NCI-H460 (cell line): Measurements from ENCODE around the gene TAPBPL. TPM values are rescaled to one million over a fixed set of nuclear protein-coding genes. Genes with fewer than 3 reads are reported as not detected.
"Not testable (repeated sequence)": the region's sequence is repeated elsewhere in the genome, so short reads cannot be mapped to it uniquely, and the experiment has no call there.

Experiments
- DNase-seq: peaks from one replicate; pipeline ENCODE4 v3.0.0-alpha.2; 2016; ENCODE audit warnings: low read depth; ENCODE audit errors: extremely low read depth
- total RNA-seq: library from RNA; depleted of rRNA; stranded (reverse); fragments of >200 nt; shearing (Covaris generic); gene quantifications from 2 replicates; pipeline ENCODE4 v1.2.3, GENCODE V29; 2014; rRNA removed

TAPBPL gene
- total RNA-seq, 1 experiment from 2014 or later, result 3.2 TPM

DNA sequence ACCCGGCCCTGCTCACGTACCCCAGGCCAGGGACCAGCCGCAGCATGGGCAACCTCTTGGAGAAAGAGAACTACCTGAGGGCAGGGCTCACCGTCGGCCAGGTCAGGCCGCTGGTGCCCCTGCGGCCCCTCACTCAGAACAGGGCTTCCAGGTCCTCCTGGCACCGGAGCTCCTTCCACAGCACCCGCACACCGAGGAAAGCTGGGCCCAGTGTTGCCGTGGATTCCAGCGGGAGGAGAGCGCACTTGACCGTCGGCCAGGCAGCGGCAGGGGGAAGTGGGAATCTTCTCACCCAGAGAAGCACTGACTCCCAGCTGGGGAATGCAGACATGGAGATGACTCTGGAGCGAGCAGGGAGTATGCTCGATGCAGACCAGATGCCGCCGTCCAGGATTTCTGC is 26.6 kb downstream of the TAPBPL start:
- DNase-seq, result no peak

DNA sequence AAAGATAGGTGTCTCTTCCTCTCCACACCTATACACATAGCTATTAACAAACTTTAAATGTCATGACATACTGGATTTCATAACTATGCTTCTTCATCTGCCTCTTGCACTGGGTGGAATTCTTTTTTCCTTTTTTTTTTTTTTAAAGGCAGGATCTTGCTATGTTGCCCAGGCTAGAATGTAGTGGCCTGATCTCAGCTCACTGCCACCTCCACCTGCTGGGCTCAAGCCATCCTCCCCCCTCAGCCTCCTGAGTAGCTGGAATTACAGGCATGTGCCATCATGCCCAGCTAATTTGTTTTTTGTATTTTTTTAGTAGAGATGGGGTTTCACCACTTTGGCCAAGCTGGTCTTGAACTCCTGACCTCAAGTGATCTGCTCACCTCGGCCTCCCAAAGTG is 36.4 kb downstream of the TAPBPL start:
- no peak for DNase-seq

- no peak for DNase-seq
These were observed 37.6 kb downstream of the TAPBPL start for GRCh38 chr12:6489449-6489848.

DNA sequence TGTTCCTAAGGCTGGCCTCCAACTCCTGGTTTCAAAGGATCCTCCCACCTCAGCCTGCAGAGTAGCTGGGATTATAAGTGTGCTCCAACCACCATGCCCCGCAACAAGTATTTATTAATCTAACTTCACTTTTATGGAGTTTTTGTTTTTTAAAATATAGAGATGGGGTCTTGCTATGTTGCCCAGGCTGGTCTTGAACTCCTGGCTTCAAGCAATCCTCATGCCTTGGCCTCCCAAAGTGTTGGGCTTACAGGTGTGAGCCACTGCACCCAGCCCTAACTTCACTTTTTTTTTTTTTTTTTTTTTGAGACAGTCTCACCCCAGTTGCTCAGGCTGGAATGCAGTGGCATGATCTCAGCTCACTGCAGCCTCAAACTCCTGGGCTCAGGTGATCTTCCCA is 38.8 kb downstream of the TAPBPL start:
- DNase-seq, result not testable (repeated sequence)

DNA sequence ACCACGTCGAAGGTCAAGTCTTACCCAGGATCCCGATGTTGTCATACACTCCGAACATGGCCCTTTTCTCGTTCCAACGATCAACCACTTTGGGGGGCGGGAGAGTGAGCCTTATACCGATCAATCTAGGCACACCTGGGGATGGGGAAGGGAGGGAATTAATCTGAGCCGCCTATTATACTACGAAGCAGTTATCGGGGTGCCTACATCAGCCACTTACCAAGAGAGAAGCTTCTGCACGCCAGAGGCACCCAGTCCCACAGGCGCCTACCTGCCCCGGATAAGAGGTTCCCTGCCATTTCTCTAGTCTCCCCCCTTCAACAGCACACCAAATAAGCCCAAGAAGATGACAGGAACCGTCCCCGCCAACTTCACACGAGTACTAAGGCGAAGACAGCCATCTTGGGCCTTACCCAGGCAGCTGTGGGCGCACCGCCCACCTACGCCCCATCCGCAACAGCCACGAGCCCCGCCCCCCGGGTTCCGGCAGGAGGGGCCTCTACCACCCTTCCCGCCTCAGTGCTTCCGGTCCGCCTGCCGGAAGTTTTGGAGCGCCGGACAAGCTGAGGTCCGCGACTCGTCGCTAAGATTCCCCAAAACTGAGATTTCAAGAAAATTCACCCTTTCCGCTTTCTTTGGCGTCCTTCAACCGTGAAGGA is 41.1 kb downstream of the TAPBPL start, which contains the start of gene MRPL51:
MRPL51 (minus strand) TSS at position 425 of the 659 bp plus-strand sequence; CDS start at position 299, 126 bp downstream.
- peak; percentile 87 for DNase-seq

- peak; percentile 91 for DNase-seq
These were observed 41.8 kb downstream of the TAPBPL start, which contains the start of gene NCAPD2 for GRCh38 chr12:6493497-6494257. TSS of gene NCAPD2 (plus strand) at chr12:6494102. CDS start at chr12:6495099, 997 bp downstream.

- DNase-seq, result no peak
These were observed 42.5 kb downstream of the TAPBPL start for GRCh38 chr12:6494258-6494743.

- DNase-seq, result no peak
These were observed 43.1 kb downstream of the TAPBPL start for GRCh38 chr12:6494968-6495367.

- DNase-seq, result not testable (repeated sequence)
These were observed 45.4 kb downstream of the TAPBPL start for GRCh38 chr12:6497291-6497690.

GRCh38 chr12:6500466-6500865 is 48.6 kb downstream of the TAPBPL start:
- no peak for DNase-seq

DNA sequence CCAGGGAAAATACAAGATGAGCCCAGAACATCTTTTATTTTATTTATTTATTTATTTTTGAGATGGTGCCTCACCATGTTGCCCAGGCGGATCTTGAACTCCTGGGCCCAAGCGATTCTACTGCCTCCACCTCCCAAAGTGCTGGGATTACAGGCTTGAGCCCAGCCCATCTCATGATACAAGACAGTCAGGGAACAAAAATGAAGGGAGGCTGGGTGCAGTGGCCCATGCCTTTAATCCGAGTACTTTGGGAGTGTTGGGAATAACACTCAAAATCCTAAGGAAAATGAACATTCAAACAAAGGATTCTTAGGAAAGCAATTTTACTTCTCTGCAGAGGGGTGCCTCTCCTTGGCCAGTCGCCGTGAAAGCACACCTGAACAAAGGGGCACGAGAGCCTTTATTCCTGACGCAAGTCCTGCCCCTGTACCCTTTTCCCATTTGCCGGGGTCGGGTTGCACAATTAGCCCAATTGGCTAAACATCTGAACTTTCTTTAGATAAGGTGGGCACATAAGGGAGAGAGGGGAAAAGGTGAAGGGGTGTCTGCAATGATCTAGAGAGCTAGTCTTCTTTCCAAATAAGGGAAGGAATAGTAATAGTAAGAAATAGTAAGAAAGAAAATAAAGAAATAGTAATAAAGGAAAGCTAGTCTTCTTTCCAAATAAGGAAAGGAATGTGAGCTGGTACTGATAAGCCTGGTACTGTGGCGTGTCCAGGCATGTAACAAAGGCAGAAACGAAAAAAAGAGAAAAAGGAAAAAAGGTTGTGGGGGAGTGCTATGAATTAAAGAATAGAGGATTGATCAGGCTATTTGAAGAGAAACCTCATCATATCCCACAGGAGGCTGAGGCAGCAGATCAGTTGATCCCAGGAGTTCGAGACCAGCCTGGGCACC is 55.5 kb downstream of the TAPBPL start:
- DNase-seq, result no peak

DNA sequence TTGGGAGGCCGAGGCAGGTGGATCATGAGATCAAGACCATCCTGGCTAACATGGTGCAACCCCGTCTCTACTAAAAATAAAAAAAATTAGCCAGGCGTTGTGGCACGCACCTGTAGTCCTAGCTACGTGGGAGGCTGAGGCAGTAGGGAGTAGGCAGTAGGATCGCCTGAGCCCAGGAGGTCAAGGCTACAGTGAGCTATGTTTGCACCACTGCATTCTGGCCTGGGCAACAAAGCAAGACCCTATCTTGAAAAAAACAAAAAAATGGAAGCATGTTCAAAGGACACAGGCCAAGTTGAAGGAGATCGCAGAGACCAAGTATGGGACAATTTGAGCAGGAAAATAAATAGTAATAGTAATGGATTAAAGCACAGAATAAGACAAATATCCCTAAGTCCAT is 56.2 kb downstream of the TAPBPL start:
- DNase-seq, result no peak

Other genes starting within 250 kb of the TAPBPL start
- gene PLEKHG6, start 141.4 kb upstream of the TAPBPL start, total RNA-seq, result not detected in 2 replicates
- gene TNFRSF1A, start 110.0 kb upstream of the TAPBPL start, total RNA-seq, result 180 and 190 TPM in 2 replicates
- 0.29 and 1.7 TPM in 2 replicates for gene SCNN1A, start 76.5 kb upstream of the TAPBPL start, total RNA-seq
- 80.4 and 82.9 TPM in 2 replicates for gene LTBR, start 67.9 kb upstream of the TAPBPL start, total RNA-seq
- gene CD27, start 7.1 kb upstream of the TAPBPL start, total RNA-seq, result not detected in 2 replicates
- 10.7 and 14.3 TPM in 2 replicates for gene VAMP1, start 18.6 kb downstream of the TAPBPL start, total RNA-seq
- 150 and 183 TPM in 2 replicates for gene MRPL51, start 41.2 kb downstream of the TAPBPL start, total RNA-seq
- gene NCAPD2, start 42.1 kb downstream of the TAPBPL start, total RNA-seq, result 60.2 and 68.4 TPM in 2 replicates
- 9,568 and 10,591 TPM in 2 replicates for gene GAPDH, start 82.5 kb downstream of the TAPBPL start, total RNA-seq
- 0.15 TPM in 1 of 2 replicates, not detected in the other for gene IFFO1, start 104.0 kb downstream of the TAPBPL start, total RNA-seq
- 54.0 and 58.2 TPM in 2 replicates for gene NOP2, start 116.2 kb downstream of the TAPBPL start, total RNA-seq
- 67.0 and 83.8 TPM in 2 replicates for gene CHD4, start 155.3 kb downstream of the TAPBPL start, total RNA-seq
- gene LPAR5, start 183.9 kb downstream of the TAPBPL start, total RNA-seq, result not detected in 2 replicates
- 0.40 TPM in 1 of 2 replicates, not detected in the other for gene ACRBP, start 195.4 kb downstream of the TAPBPL start, total RNA-seq
- 16.3 and 17.6 TPM in 2 replicates for gene ING4, start 211.1 kb downstream of the TAPBPL start, total RNA-seq
- 14.7 and 18.9 TPM in 2 replicates for gene ZNF384, start 237.3 kb downstream of the TAPBPL start, total RNA-seq
- not detected in 2 replicates for gene PIANP, start 248.8 kb downstream of the TAPBPL start, total RNA-seq